ENCODE measurements around the gene ITGA2B.

The ITGA2B gene

DNA sequence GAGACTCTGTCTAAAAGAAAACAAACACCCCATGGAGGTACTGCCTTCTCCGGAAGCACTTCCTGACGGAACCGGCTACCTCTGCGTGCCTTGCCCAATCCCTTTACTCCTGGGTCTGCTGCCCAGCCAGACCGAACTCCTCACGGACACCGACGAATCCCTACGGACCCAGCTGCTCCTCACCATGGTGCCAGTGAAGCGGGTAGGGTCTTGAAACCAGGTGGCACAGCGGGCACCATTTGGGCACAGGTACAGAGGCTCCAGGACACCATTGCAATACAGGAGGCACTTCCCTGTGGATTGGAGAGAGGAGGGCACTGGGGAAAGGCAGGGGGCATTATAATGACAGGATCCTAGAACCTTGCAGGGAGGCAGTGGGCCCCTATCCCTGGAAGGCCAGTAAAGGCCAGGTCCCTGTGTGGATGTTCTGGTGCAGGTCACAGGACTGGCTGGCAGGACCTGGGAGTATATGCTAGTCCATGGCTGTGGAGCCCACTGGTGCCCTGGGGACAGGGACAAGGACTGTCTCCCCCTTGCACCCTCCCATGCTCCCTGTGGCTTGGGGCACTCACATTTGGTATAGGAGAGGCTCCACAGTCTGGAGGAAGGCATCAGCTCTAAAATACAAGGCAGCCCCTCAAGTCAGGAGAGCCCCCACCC, 67.1 kb downstream of the ITGA2B start:
- intact Hi-C loops (cut with DNase I): no loop called here
- peak in 1 of 42 donors; percentile 33 for DNase-seq
